Central memory CD8-positive, alpha-beta T cell (primary cell): ENCODE measurements around the gene EFHD1.
"Not testable (repeated sequence)": the region's sequence is repeated elsewhere in the genome, so short reads cannot be mapped to it uniquely, and the experiment has no call there.

Experiments used
- ATAC-seq: fragments of 150-1000 bp; cut with Tn5 transposase; replicated peaks from 2 replicates; pipeline ENCODE4 v1.10.0; 2022; ENCODE audit warnings: mild to moderate bottlenecking, moderate FRiP score, moderate number of reproducible peaks; ENCODE audit not compliant: poor library complexity, severe bottlenecking; ENCODE audit errors: extremely low read depth
- DNase-seq, 2 donors: peaks; one replicate each; pipeline ENCODE4 v3.0.0; 2021; ENCODE audit warnings: low spot score in 2 of 2
- H3K27ac Mint-ChIP-seq: one replicate; pipeline ENCODE4 v1.8.0; 2022; ENCODE audit warnings: low read depth, mild to moderate bottlenecking, moderate library complexity, mixed read lengths
- H3K27me3 Mint-ChIP-seq: one replicate; pipeline ENCODE4 v1.8.0; 2022; ENCODE audit warnings: mixed read lengths
- H3K36me3 Mint-ChIP-seq: one replicate; pipeline ENCODE4 v1.8.0; 2022; ENCODE audit warnings: mild to moderate bottlenecking, moderate library complexity, mixed read lengths; ENCODE audit not compliant: insufficient read depth
- H3K4me1 Mint-ChIP-seq: one replicate; pipeline ENCODE4 v1.8.0; 2022; ENCODE audit warnings: mixed read lengths
- H3K4me3 Mint-ChIP-seq: one replicate; pipeline ENCODE4 v1.8.0; 2022; ENCODE audit warnings: mild to moderate bottlenecking, moderate library complexity, mixed read lengths
- H3K9me3 Mint-ChIP-seq: one replicate; pipeline ENCODE4 v1.8.0; 2022; ENCODE audit warnings: mixed read lengths

EFHD1 gene

GRCh38 chr2:232691117-232691516 is 57.7 kb downstream of the EFHD1 start:
- H3K4me1 Mint-ChIP-seq, H3K36me3 Mint-ChIP-seq, H3K27me3 Mint-ChIP-seq, DNase-seq, H3K27ac Mint-ChIP-seq, H3K9me3 Mint-ChIP-seq, H3K4me3 Mint-ChIP-seq, ATAC-seq: not testable (repeated sequence)

GRCh38 chr2:232693344-232693743 is 59.9 kb downstream of the EFHD1 start:
- Mint-ChIP-seq H3K9me3 (peaks cover 5% of the 10 kb centered on the region), H3K36me3 (peaks cover 10% of the 10 kb centered on the region), H3K4me1 (peaks cover 7% of the 10 kb centered on the region), H3K4me3 (no peak overlapping the region), H3K27me3 (no peaks in the 10 kb centered on the region), H3K27ac (no peak overlapping the region)
- ATAC-seq (no peak), DNase-seq (no peak)

- Mint-ChIP-seq H3K4me1 (peaks cover 30% of the 10 kb centered on the region), H3K27me3 (no peaks in the 10 kb centered on the region), H3K4me3 (peak overlapping the region; percentile 93), H3K27ac (peak overlapping the region; percentile 93), H3K9me3 (peaks cover 5% of the 10 kb centered on the region), H3K36me3 (peaks cover 13% of the 10 kb centered on the region)
- no peak for ATAC-seq
- DNase-seq: no peak
These were observed 63.2 kb downstream of the EFHD1 start for GRCh38 chr2:232696609-232697058.

- Mint-ChIP-seq H3K36me3 (peaks cover 13% of the 10 kb centered on the region), H3K27ac (peak within 1 kb of the TSS; percentile 93), H3K9me3 (peaks cover 5% of the 10 kb centered on the region), H3K27me3 (no peaks in the 10 kb centered on the region), H3K4me3 (peak within 1 kb of the TSS; percentile 93), H3K4me1 (peaks cover 30% of the 10 kb centered on the region)
- DNase-seq: peak; percentile 78 to 80
- peak; percentile 86 for ATAC-seq
These were observed 63.8 kb downstream of the EFHD1 start, which contains the start of gene GIGYF2 for GRCh38 chr2:232697059-232697806. TSS of gene GIGYF2 (plus strand) at chr2:232697331. CDS start at chr2:232735198, 37,867 bp downstream.

- Mint-ChIP-seq H3K27me3 (no peaks in the 10 kb centered on the region), H3K4me3 (peak overlapping the region; percentile 93), H3K4me1 (peaks cover 30% of the 10 kb centered on the region), H3K36me3 (peaks cover 15% of the 10 kb centered on the region), H3K9me3 (peaks cover 5% of the 10 kb centered on the region), H3K27ac (peak overlapping the region; percentile 93)
- no peak for DNase-seq
- ATAC-seq: no peak
These were observed 64.4 kb downstream of the EFHD1 start for GRCh38 chr2:232697807-232698110.

- peaks cover 5% of the 10 kb centered on the region for H3K9me3 Mint-ChIP-seq
- no peak for ATAC-seq
- no peaks in the 10 kb centered on the region for H3K27me3 Mint-ChIP-seq
- H3K36me3 Mint-ChIP-seq: peaks cover 18% of the 10 kb centered on the region
- H3K4me3 Mint-ChIP-seq: peak overlapping the region; percentile 93
- H3K4me1 Mint-ChIP-seq: peaks cover 33% of the 10 kb centered on the region
- no peak for DNase-seq
- peak overlapping the region; percentile 93 for H3K27ac Mint-ChIP-seq
These were observed 65.2 kb downstream of the EFHD1 start for GRCh38 chr2:232698556-232699091.

- Mint-ChIP-seq H3K4me3 (peak overlapping the region; percentile 93), H3K27me3 (no peaks in the 10 kb centered on the region), H3K9me3 (peaks cover 5% of the 10 kb centered on the region), H3K27ac (peak overlapping the region; percentile 47), H3K36me3 (peaks cover 21% of the 10 kb centered on the region), H3K4me1 (peaks cover 38% of the 10 kb centered on the region)
- no peak for DNase-seq
- no peak for ATAC-seq
These were observed 65.7 kb downstream of the EFHD1 start for GRCh38 chr2:232699110-232699509.

- no peak overlapping the region for H3K27ac Mint-ChIP-seq
- no peak for DNase-seq
- ATAC-seq: no peak
- peaks cover 29% of the 10 kb centered on the region for H3K36me3 Mint-ChIP-seq
- H3K4me1 Mint-ChIP-seq: peaks cover 43% of the 10 kb centered on the region
- H3K4me3 Mint-ChIP-seq: peak overlapping the region; percentile 93
- no peaks in the 10 kb centered on the region for H3K27me3 Mint-ChIP-seq
- no peaks in the 10 kb centered on the region for H3K9me3 Mint-ChIP-seq
These were observed 66.8 kb downstream of the EFHD1 start for GRCh38 chr2:232700154-232700553.

- peaks cover 51% of the 10 kb centered on the region for H3K36me3 Mint-ChIP-seq
- no peak for DNase-seq
- H3K27ac Mint-ChIP-seq: no peak overlapping the region
- H3K4me3 Mint-ChIP-seq: no peak overlapping the region
- no peak for ATAC-seq
- no peaks in the 10 kb centered on the region for H3K27me3 Mint-ChIP-seq
- H3K4me1 Mint-ChIP-seq: peaks cover 19% of the 10 kb centered on the region
- no peaks in the 10 kb centered on the region for H3K9me3 Mint-ChIP-seq
These were observed 73.7 kb downstream of the EFHD1 start for GRCh38 chr2:232707076-232707475.

- Mint-ChIP-seq H3K27ac (no peak overlapping the region), H3K27me3 (no peaks in the 10 kb centered on the region), H3K4me1 (peaks cover 31% of the 10 kb centered on the region), H3K4me3 (no peak overlapping the region), H3K36me3 (peaks cover 41% of the 10 kb centered on the region), H3K9me3 (no peaks in the 10 kb centered on the region)
- no peak for DNase-seq
- no peak for ATAC-seq
These were observed 80.1 kb downstream of the EFHD1 start for GRCh38 chr2:232713505-232713904.

- Mint-ChIP-seq H3K9me3 (no peaks in the 10 kb centered on the region), H3K4me1 (peaks cover 31% of the 10 kb centered on the region), H3K27ac (no peak overlapping the region), H3K36me3 (peaks cover 40% of the 10 kb centered on the region), H3K27me3 (no peaks in the 10 kb centered on the region), H3K4me3 (no peak overlapping the region)
- no peak for ATAC-seq
- no peak for DNase-seq
These were observed 81.6 kb downstream of the EFHD1 start for GRCh38 chr2:232714969-232715368.

GRCh38 chr2:232720056-232720455 is 86.7 kb downstream of the EFHD1 start:
- H3K9me3 Mint-ChIP-seq, DNase-seq, ATAC-seq, H3K27me3 Mint-ChIP-seq, H3K27ac Mint-ChIP-seq, H3K4me3 Mint-ChIP-seq: not testable (repeated sequence)
- Mint-ChIP-seq H3K4me1 (peaks cover 43% of the 10 kb centered on the region), H3K36me3 (peaks cover 24% of the 10 kb centered on the region)

GRCh38 chr2:232721261-232721660 is 87.9 kb downstream of the EFHD1 start:
- H3K27ac Mint-ChIP-seq: peak overlapping the region; percentile 69
- H3K36me3 Mint-ChIP-seq: peaks cover 28% of the 10 kb centered on the region
- ATAC-seq: no peak
- DNase-seq: no peak
- no peaks in the 10 kb centered on the region for H3K9me3 Mint-ChIP-seq
- peaks cover 39% of the 10 kb centered on the region for H3K4me1 Mint-ChIP-seq
- H3K4me3 Mint-ChIP-seq: peak overlapping the region; percentile 1
- H3K27me3 Mint-ChIP-seq: no peaks in the 10 kb centered on the region
